HEK293 (cell line): ENCODE measurements around the gene RAC3.

ENCODE experiments used
- CTCF ChIA-PET: fragments of 350-600 bp; formaldehyde crosslinking; extraction: SDS; loops from one replicate; lab custom pipeline; 2021; ENCODE audit warnings: antibody characterized with exemption; lab: Yijun Ruan, JAX
- POLR2A ChIA-PET: fragments of 300-600 bp; formaldehyde crosslinking; extraction: SDS; loops from one replicate; lab custom pipeline; 2020; ENCODE audit warnings: antibody characterized with exemption, inconsistent platforms; lab: Yijun Ruan, JAX
- H3K27ac ChIP-seq: fragments of 200-500 bp; sonication (Bioruptor generic); 2 replicates; pipeline ENCODE4 v1.5.1; 2014; ENCODE audit warnings: low read depth, low read length, control low read depth, inconsistent platforms; ENCODE audit errors: extremely low read depth
- H3K36me3 ChIP-seq, 2 experiments: fragments of 200-500 bp in 1 of 2; sonication (Bioruptor generic) in 1 of 2; 1 replicate in 1 of 2; 2 replicates in 1 of 2; pipeline ENCODE4 v1.5.1; 2014 to 2017; ENCODE audit warnings: inconsistent platforms in 2 of 2, low read length in 2 of 2; ENCODE audit not compliant: control insufficient read depth in 2 of 2, insufficient read depth in 1 of 2
- H3K4me1 ChIP-seq: fragments of 200-500 bp; sonication (Bioruptor generic); 2 replicates; pipeline ENCODE4 v1.5.1; 2014; ENCODE audit warnings: mild to moderate bottlenecking, low read length, inconsistent platforms; ENCODE audit not compliant: control insufficient read depth, insufficient read depth
- H3K4me3 ChIP-seq: 2 replicates; pipeline ENCODE4 v1.5.1; 2011; ENCODE audit warnings: low read depth, mild to moderate bottlenecking, control low read depth, low read length, moderate library complexity
- H3K9me3 ChIP-seq: fragments of 200-500 bp; sonication (Bioruptor generic); 2 replicates; pipeline ENCODE4 v1.5.1; 2014; ENCODE audit warnings: low read depth, low read length, inconsistent platforms; ENCODE audit not compliant: control insufficient read depth, insufficient read depth
- KLF8 ChIP-seq: fragments of 450-650 bp; formaldehyde crosslinking; IDR thresholded peaks from 2 replicates; pipeline ENCODE4 v1.5.1; 2016; ENCODE audit warnings: missing biosample characterization, missing genetic modification characterization
- RBAK ChIP-seq: fragments of 450-650 bp; formaldehyde crosslinking; IDR thresholded peaks from 2 replicates; pipeline ENCODE4 v1.5.1; 2016; ENCODE audit warnings: missing biosample characterization, missing genetic modification characterization
- ZFHX2 ChIP-seq: fragments of 450-650 bp; formaldehyde crosslinking; conservative IDR thresholded peaks from 2 replicates; pipeline ENCODE4 v1.5.1; 2016; ENCODE audit warnings: missing biosample characterization, missing genetic modification characterization
- ZNF121 ChIP-seq: fragments of 450-650 bp; formaldehyde crosslinking; IDR thresholded peaks from 2 replicates; pipeline ENCODE4 v1.5.1; 2016; ENCODE audit warnings: missing biosample characterization, missing genetic modification characterization
- ZNF19 ChIP-seq: fragments of 450-650 bp; formaldehyde crosslinking; IDR thresholded peaks from 2 replicates; pipeline ENCODE4; 2016; ENCODE audit warnings: missing biosample characterization, missing genetic modification characterization, low read depth
- ZNF513 ChIP-seq: fragments of 450-650 bp; IDR thresholded peaks from 2 replicates; pipeline ENCODE4 v1.5.1; 2018; ENCODE audit warnings: missing biosample characterization, missing genetic modification characterization
- ZNF561 ChIP-seq: fragments of 450-650 bp; IDR thresholded peaks from 2 replicates; pipeline ENCODE4 v1.5.1; 2018; ENCODE audit warnings: missing biosample characterization, missing genetic modification characterization, borderline replicate concordance
- ZNF621 ChIP-seq: fragments of 450-650 bp; formaldehyde crosslinking; IDR thresholded peaks from 2 replicates; pipeline ENCODE4 v1.5.1; 2017; ENCODE audit warnings: missing biosample characterization, missing genetic modification characterization
- ZNF791 ChIP-seq: fragments of 450-650 bp; formaldehyde crosslinking; IDR thresholded peaks from 2 replicates; pipeline ENCODE4 v1.5.1; 2016; ENCODE audit warnings: missing biosample characterization, missing genetic modification characterization
- TF ChIP-seq, protein P1 (sequence below): fragments of 450-650 bp; formaldehyde crosslinking; IDR thresholded peaks from 2 replicates; pipeline ENCODE4 v1.5.1; 2016; ENCODE audit warnings: missing biosample characterization, missing genetic modification characterization
- TF ChIP-seq, protein P2 (sequence below): fragments of 450-650 bp; formaldehyde crosslinking; IDR thresholded peaks from 2 replicates; pipeline ENCODE4 v1.5.1; 2016; ENCODE audit warnings: missing biosample characterization, missing genetic modification characterization

The RAC3 gene

DNA sequence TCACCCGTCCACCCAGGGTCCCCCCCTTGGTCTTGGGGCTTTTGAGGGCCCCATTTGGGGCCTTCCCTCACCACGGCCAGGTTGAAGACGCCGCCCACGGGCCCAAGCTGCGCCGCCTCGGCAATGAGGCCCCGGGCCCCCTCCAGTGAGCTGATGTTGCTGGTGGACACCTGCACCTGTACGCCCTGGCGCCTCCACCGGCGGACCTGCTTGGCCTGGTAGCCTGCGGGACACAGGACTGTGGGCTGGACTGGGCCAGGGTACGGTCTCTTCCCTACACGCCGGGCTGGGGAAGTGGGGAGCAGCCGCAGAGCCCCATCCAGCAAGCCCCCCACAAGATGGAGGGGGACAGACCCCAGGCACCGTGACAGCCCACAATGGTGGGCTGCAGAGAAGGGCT lies 51.0 kb downstream of the RAC3 start (continued):
- no peak for TF ChIP-seq ZNF19 (tag by site-specific recombination)
- no peak for TF ChIP-seq ZNF621 (tag by site-specific recombination)
- no peak for TF ChIP-seq ZFHX2 (tag by site-specific recombination)
- TF ChIP-seq ZNF513, result no peak
- TF ChIP-seq, protein P1, sequence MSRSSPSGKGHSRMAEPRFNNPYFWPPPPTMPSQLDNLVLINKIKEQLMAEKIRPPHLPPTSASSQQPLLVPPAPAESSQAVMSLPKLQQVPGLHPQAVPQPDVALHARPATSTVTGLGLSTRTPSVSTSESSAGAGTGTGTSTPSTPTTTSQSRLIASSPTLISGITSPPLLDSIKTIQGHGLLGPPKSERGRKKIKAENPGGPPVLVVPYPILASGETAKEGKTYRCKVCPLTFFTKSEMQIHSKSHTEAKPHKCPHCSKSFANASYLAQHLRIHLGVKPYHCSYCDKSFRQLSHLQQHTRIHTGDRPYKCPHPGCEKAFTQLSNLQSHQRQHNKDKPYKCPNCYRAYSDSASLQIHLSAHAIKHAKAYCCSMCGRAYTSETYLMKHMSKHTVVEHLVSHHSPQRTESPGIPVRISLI, result no peak
- TF ChIP-seq ZNF561 (tag by site-specific recombination), result no peak
- TF ChIP-seq RBAK (tag by site-specific recombination), result no peak
- TF ChIP-seq ZNF121 (tag by site-specific recombination), result no peak

- Histone ChIP-seq H3K9me3 (no peaks in the 10 kb centered on the region), H3K36me3 (peaks cover 24 to 98% of the 10 kb centered on the region in 2 experiments), H3K4me1 (no peaks in the 10 kb centered on the region)
- POLR2A ChIA-PET, result no interaction called here
- TF ChIP-seq ZNF791 (no peak), KLF8 (tag by site-specific recombination) (0 out of 2 replicates have a peak, but pooled peaks have one; percentile 14)
- TF ChIP-seq, protein P2, sequence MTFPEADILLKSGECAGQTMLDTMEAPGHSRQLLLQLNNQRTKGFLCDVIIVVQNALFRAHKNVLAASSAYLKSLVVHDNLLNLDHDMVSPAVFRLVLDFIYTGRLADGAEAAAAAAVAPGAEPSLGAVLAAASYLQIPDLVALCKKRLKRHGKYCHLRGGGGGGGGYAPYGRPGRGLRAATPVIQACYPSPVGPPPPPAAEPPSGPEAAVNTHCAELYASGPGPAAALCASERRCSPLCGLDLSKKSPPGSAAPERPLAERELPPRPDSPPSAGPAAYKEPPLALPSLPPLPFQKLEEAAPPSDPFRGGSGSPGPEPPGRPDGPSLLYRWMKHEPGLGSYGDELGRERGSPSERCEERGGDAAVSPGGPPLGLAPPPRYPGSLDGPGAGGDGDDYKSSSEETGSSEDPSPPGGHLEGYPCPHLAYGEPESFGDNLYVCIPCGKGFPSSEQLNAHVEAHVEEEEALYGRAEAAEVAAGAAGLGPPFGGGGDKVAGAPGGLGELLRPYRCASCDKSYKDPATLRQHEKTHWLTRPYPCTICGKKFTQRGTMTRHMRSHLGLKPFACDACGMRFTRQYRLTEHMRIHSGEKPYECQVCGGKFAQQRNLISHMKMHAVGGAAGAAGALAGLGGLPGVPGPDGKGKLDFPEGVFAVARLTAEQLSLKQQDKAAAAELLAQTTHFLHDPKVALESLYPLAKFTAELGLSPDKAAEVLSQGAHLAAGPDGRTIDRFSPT (tag by site-specific recombination), result peak; percentile 9; the same call in 1 of the 2 replicates
- TF ChIP-seq, all 188 proteins: peak for 2
- H3K27ac ChIP-seq, result peak overlapping the region; percentile 12; the same call in 1 of the 2 replicates
- CTCF ChIA-PET, result interaction anchor here (0.8 kb wide), 1 partner anchor 158 kb away, joined by 4 read pairs; no protein-coding TSS in a partner anchor
- H3K4me3 ChIP-seq, result no peak overlapping the region
Observed at GRCh38 chr17:82083009-82083408, 51.5 kb downstream of the RAC3 start.
